Fibroblast of skin of right quadriceps (primary cell): ENCODE results near the gene IRF7.
A peak's percentile ranks its signal among the peaks of the same experiment; 100 is the strongest.
"Not testable (repeated sequence)": the region's sequence is repeated elsewhere in the genome, so short reads cannot be mapped to it uniquely, and the experiment has no call there.

Source experiments
- DNase-seq: peaks from one replicate; pipeline ENCODE4 v3.0.0-alpha.2; 2013

Gene IRF7

DNA sequence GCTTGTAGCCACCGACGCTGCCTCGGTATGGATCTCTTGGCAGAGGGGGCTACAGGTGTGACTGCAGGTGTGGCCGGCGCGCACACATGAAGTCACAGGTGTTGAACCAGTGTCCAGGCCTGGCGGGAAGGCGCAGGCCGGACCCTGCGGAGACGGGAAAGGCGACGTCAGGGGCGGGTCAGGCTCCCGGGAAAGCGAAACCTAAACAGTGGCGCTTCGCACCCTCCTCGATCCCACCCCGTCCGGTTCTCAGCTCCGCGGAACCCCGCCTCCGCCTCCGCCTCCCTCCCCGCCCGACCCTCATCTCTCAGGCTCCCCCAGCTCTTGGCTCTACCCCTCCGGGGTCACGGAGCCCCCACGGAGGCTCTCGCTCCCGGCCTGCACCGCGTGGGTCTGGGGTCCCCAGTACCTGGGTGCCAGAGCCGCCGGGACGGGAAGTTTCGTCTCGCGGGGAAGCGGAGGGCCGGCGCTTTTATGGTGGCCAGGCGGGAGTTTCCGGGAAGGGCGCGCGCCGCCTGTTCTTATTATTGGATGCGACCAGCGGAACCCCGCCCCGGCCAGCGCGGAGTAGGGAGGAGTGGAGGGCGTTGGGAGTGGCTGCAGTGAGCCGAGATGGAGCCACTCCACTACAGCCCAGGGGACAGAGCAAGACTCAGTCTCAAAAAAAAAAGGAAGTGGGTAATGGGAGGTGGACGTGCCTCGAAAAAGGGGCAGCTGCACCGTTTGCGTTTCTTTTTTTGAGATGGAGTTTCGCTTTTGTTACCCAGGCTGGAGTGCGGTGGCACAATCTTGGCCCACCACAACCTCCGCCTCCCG, at the start of gene IRF7:
Gene IRF7 (minus strand): TSS at position 447 of the 816 bp plus-strand sequence. CDS start 586 bp downstream, outside the sequence.
- DNase-seq = peak; percentile 90

DNA sequence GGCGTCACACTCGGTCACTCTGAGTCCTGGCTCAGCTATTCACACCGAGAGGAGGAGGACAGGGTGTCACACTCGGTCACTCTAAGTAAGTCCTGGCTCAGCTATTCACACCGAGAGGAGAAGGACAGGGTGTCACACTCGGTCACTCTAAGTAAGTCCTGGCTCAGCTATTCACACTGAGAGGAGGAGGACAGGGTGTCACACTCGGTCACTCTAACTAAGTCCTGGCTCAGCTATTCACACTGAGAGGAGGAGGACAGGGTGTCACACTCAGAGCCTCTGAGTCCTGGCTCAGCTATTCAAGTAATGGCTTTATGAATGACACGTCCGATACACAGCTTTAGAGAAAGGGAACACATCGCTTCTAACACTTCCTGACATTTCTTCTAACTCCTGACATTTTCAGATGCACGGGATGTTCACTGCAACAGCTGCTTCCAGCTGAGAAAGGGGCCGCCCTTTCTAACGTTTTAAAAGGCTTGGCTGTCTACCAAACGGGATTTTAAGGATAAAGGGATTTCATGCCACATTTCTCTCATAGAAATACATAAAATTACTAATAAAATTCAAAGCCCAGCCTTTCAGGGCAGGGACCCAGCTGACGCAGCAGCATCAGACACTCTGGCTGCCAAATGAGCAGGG, 49.4 kb upstream of the IRF7 start:
- peak; percentile 17 for DNase-seq

DNA sequence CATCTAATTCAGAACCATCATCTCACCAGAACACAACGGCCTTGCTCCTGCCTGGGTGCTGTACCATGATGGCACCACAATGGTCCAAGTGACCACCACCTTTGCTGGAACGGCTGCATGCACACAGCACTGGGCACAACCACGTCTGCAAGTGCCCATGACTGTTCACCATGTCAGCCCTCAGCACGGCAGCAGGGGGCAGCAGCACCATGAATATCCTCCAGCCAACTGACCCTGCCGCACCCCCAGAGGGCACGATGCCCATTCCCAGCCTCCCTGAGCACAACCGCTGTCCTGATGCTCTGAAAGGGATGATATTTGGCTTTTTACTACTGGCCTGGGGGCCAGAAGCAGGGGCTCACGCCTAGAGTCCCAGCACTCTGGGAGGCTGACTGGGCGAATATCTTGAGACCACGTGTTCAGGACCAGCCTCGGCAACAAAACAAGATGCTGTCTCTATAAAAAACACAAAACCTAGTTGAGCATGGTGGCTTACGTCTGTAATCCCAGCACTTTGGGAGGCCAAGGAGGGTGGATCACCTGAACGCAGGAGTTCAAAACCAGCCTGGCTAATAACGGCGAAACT, 47.0 kb upstream of the IRF7 start:
- peak; percentile 17 for DNase-seq

DNA sequence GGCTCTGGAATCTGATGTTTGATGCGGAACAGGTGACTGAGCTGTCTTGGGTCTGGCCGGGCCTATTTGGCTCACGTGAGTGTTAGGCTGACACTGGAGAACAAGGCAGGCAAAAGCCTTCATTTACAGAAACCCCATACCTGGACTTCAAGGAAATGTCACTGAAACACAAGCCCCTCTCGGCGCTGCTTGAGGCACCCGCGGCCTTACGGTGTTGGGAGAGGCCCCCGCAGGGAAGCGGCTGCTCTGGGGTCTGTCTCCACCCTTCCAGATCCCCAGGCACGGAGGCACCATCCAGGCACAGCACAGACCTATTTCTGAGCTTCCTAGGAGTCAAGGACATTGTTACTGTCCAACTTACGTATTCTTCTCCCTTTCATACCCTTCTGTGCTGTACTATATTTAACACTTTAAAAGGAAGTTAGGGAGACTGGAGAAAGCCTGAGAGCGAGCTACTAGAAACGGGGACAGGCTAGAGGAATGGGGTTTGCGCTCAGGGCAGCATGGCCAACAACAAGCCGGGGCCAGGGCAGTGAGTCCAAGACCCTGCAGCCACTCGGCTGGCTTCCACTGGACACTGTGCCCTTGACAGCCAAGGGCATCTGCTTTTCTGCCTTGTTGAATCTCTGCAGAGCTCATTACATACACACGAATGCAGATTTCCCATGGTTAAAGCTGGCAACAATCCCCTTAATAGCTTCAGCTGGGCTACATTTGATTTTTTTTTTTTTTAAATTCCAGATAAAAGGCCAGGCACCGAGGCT, 45.1 kb upstream of the IRF7 start:
- DNase-seq = no peak

DNA sequence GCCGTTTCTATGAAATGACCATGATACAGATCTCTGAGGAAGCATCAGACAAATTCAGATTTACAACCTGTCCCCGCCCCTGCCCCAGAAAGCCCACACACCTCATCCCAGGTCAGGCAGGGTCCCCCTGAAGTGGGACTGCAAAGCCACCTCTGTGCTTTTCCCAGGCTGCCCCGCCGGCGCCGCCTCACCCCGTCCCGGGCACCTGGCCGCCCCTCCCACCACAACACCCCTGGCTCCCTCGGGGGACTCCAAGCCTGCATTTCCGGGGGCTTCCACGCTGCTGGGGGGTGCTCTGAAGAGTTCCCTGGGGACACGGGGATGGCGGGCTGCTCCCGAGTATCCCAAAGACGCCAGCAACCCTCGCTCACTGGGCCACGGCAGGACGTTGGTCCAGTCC, 44.5 kb upstream of the IRF7 start:
- no peak for DNase-seq

DNA sequence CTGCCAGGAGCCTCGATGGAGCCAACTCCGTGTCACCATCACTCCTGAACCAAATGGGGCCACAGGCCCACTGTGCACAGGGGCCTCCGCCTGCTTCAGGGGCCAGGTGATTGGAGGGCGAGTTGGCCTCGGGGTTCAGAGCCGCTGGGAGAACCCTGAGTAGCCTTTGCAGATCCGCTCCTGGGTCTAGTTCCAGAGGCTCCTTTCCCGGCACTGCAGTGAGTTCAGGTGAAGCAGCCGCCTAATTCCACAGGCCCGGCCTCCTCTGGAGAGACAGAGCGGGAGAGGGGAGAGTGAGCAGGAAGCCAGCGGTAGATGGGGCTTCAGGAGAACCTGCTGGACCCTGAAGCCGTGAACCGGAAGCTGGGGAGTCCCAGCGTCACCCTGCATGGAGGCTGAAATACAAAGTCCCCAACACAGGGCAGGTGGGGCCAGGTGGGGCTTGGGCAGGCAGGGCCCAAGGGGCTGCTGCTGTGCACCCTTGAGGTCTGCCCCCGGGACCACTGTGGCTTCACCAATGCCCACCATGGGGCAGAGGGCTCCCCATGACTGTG, 43.9 kb upstream of the IRF7 start:
- DNase-seq = no peak

DNA sequence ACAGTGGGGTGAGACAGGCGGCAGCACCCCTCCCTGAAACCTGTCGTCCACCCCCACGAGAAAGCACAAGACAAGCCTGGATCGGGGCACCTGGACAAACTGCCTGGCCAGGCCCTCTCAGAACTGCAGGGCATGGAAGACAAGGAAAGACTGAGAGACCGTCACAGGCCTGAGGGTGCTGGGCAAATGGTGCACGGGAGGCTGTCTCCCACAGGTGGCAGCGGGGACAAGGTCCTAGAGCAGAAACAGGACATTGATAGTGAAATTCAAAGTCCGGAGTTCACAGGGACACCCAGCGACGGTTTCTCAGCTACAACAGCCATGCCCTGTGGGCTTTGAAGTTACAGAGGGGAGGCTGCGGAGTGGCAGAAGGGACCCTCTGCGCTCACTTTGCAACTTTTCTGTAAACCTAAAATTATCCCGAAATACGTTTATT, 42.0 kb upstream of the IRF7 start:
- no peak for DNase-seq

DNA sequence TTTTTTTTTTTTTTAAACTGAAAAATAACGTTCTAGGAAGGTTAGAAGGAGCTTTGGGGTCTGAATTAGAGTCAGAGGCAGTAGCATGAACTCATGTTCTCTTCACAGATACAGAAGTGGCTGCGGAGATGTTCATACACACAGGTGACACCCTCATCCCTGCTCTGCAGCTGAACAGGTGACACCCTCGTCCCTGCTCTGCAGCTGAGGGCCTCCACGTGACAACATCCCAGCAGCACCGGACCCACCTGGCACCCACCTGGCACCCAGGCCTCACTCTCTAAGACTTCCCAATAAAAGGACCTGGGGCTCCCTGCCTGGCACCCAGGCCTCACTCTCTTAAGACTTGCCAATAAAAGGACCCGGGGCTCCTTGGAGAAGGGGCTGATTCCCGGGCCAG, 41.1 kb upstream of the IRF7 start:
- no peak for DNase-seq

DNA sequence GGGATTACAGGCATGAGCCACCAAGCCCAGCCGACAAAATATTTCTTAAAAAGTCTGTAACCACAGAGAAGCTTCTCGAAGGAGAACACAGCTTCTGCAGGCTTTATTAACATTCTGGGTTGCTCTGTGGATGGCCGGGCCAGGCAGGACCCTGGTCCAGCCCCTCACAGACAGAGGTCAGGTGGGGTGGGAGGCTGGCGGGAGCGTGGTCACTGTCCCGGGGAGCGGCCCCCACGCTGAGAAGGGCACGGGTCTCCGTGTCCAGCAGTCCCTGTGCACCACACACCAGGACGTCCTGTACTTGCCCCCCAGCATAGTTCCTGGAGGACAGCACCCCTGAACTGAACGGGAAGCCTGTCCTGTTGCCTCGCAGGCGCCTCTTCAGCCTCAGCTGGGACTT, 40.7 kb upstream of the IRF7 start:
- DNase-seq = no peak

DNA sequence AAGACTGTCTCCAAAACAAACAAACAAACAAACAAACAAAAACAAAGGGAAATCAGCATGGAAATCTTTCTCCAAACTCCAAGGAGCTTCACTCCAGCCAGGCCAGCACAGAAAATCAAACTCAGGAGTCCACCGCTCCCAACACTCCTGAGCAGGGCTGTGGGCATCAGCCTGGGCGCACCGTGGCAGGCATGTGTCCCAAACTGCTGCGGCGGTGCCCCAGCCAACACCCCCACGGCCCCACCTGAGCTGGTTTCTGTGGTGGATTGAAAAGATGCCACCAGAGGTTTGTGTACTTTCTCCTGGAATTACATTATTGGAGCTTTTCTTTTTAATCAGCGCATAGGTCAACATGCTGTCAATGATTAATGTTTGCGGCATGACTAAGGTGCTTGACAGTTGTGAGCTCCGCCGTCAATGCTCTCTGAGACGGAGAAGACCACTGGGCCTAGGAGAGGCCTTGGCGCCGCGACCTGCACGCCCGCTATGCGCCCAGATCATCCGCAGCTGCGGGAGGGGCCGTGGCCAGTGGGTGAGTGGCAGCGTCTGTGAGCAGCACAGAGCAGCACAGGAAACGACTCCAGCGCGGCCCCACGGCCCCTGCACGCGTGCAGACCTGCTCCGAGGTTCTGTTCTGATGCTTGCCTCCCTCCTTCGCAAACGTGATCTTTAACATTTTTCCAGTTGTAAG, 39.4 kb upstream of the IRF7 start:
- no peak for DNase-seq

DNA sequence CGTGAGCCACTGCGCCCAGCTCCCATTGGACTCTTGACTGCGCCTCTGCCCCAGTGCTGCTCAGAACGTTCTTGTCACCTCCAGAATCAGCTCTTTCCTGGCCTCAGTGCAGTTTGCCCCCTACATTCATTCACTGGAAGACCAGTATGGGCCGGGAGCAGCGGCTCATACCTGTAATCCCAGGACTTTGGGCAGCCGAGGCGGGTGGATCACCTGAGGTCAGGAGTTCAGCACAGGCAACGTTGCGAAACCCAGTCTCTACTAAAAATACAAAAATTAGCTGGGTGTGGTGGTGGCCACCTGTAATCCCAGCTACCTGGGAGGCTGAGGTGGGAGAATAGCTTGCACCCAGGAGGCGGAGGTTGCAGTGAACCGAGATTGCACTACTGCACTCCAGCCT, 38.7 kb upstream of the IRF7 start:
- not testable (repeated sequence) for DNase-seq

DNA sequence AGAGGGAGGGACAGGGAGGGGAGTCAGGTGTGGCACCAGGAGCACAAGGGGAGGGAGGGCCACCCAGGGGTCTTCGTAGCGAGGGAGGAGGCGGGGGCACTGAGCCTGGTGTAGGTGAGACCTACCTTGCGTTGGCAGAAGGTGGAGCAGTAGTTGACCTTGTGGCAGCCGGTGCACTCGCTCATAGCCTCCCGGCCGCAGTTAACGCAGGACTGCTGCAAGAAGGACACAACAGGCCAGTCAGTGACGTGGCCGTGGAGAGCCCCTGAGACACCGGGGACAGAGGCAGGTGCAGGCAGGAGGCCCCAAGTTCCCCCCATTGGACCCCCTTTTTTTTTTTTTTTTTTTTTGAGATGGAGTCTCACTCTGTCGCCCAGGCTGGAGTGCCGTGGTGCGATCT, 38.1 kb upstream of the IRF7 start:
- DNase-seq = no peak

DNA sequence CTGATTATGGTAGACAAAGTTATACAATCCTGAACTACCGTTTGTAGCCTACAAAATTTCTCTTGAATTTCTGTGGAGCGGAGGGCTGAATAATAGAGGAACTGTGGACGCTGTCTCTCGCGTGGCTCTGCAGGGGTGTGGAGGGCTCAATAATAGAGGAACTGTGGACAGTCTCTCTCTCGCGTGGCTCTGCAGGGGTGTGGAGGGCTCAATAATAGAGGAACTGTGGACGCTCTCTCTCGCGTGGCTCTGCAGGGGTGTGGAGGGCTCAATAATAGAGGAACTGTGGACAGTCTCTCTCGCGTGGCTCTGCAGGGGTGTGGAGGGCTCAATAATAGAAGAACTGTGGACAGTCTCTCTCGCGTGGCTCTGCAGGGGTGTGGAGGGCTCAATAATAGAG, 37.4 kb upstream of the IRF7 start:
- DNase-seq = not testable (repeated sequence)

DNA sequence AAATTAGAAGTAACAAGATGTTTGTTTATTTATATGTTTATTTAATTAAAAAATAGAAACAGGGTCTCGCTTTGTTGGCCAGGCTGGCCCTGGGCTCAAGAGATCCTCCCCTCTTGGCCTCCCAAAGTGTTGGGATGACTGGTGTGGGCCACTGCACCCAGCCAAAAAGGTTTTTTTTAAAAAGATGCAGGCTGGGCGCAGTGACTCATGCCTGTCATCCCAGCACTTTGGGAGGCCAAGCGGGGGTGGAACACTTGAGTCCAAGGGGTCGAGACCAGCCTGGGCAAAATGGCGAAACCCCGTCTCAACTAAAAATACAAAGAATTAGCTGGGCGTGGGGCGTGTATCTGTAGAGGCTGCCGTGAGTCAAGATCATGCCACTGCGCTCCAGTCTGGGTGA, 34.7 kb upstream of the IRF7 start:
- no peak for DNase-seq

DNA sequence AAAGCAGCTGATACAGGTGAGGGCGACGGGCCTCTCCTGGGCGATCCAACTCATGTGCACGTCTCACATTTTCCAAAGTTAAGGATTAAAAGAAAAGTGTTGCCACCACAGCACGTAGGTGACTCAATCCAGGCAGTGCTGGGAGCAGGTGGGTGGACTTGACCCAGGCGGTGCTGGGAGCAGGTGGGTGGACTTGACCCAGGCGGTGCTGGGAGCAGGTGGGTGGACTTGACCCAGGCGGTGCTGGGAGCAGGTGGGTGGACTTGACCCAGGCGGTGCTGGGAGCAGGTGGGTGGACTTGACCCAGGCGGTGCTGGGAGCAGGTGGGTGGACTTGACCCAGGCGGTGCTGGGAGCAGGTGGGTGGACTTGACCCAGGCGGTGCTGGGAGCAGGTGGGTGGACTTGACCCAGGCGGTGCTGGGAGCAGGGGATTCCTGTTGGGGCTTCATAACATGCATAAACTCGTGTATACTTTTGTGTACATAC, 32.0 kb upstream of the IRF7 start:
- not testable (repeated sequence) for DNase-seq

DNA sequence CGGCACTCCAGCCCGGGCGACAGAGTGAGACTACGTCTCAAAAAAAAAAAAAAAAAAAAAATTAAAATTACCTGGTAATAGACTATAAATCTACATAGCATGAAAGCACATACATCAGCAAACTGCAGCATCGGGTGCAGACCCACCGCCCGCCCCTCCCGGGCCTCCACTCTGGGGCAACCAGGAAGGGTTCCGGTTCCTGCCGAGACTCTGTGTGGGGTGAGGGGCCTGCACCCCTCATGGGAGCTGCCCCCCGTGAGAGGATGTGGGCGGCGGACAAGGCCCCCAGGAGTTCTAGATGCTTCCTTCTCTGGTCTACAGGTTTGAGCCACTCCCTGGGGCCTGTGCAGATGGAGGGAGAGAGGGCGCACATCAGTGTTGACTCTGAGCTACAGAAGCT, 30.5 kb upstream of the IRF7 start:
- no peak for DNase-seq

DNA sequence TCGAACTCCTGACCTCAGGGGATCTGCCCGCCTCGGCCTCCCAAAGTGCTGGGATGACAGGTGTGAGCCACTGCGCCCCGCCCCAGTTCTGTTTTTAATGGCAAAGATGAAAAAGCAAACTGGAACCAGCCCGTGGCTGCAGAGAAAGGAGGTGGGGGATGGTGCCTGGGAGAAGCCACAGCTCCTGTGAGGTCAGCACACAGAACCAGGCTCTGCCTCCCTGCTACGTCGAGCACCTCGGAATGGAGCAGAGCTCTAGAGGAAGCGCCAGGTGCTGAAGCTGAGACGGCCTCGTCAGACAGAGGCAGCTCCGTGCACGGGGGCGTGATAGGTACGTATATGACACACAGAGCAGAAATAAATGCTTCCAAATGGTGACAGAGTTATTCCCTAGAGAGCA, 29.8 kb upstream of the IRF7 start:
- DNase-seq = no peak

DNA sequence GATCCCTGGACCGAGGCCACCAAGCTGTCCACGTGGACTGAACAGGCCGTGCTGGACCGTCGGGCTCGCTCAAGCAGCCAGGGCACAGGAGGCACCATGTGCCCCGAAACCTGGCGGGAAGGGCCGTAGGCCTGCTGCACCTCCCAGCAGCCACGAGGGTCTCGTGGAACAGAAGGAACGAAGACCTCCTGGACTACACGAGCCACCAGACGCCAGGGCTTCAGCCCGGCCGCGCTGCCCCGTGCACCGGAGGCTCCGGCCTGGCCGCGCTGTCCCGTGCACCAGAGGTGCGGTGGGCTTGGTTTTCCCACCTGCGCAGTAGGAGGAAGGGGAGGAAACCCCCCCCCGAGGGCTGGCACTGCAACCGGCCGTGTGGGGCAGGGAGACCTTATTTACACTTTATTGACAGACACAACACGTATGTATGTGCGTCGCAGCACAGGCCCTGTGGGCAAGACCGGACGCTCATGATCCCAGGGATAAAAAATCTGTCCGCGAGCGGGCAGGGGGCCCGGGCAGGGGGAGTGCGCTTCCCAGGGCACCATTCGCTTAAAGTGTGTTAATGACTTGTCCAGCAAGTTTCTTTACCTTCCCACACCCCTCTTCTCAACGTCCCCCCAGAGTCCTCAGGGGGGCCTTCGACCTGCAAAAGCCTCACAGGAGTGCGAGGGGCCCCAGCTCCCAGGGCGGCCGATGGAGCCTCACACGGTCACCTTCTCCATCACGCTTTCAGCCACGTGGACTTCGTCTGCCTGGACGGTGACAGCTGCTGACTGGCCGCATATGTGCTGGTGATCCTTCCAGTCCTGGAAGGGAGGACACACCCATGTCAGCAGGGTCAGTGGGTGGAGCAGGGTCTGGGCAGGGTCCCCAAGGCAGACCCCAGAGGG, 28.3 kb upstream of the IRF7 start:
- DNase-seq = no peak

DNA sequence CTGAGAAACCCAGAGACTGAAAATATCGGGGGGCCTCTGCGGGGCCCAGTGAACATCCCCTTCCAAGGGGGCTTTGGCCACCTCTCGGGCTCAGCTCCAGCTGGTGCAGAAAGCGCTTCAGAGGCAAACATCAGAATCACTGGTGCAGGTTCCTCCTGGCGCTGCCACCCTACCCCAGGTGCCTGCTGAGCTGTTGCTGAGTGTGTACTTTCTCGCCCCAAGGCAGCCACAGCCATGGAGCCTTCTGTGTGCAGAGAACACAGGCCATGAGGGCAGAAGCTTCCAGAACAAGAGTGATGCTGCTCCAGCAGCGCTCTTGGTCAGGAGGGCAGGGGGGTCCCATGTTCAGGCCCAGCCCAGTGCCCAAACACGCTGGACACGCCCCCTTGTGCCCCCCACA, 27.6 kb upstream of the IRF7 start:
- DNase-seq = no peak

DNA sequence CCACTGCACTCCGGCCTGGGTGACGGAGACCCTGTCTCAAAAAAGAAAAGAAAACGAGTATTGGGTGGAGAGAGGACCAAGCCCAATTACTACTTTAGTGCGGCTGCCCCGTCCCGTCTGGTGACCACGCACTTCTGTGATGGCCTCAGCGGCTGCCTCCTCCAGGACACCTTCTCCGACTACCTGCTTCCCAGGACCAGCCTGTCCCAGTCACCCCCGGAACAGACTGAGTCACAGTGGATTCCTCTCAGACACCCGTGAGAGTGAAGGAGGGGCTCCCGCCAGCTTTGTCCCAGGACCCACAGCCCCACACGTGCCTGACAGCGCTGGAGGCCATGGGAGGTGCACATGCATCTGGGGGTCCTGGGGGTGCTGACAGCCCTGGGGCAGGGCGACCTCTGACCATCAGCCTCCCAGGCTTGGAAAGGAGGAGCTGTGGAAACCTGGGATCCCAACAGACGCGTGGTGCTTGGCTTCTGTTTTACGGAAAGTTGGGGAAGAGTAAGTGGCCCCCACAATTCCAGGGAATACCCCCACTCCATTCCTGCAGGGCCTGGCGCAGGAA, 26.1 kb upstream of the IRF7 start:
- no peak for DNase-seq
